B cell (primary cell): ENCODE results near the gene APBA2. TPM values are rescaled to one million over a fixed set of nuclear protein-coding genes. Genes with fewer than 3 reads are reported as not detected.

Source experiments
- ATAC-seq: fragments of 200-7000 bp; cut with Tn5 transposase; one replicate; pipeline ENCODE4 v1.10.0; 2021; ENCODE audit warnings: low read depth, mild to moderate bottlenecking, moderate number of reproducible peaks, moderate library complexity
- CTCF ChIA-PET: fragments of 350-600 bp; sonication (Branson Sonifier 250); formaldehyde crosslinking; loops from one replicate; lab custom pipeline; 2021; ENCODE audit warnings: antibody characterized with exemption, inconsistent platforms; lab: Charles Lee
- POLR2A ChIA-PET: fragments of 350-600 bp; sonication (Branson Sonifier 250); formaldehyde crosslinking; loops from one replicate; lab custom pipeline; 2021; ENCODE audit warnings: antibody characterized with exemption; lab: Charles Lee
- DNase-seq: peaks from one replicate; pipeline ENCODE4 v3.0.0; 2013
- H2AFZ ChIP-seq: 2 replicates; pipeline ENCODE4 v1.6.1; 2012; ENCODE audit warnings: mild to moderate bottlenecking, low read depth, low read length; ENCODE audit not compliant: insufficient read depth, poor library complexity, severe bottlenecking
- H3K27ac ChIP-seq, 2 donors: 1 replicate in 1 of 2; 2 replicates in 1 of 2; pipeline ENCODE4 v1.5.1; 2012 to 2013; ENCODE audit warnings: low read length in 2 of 2, mild to moderate bottlenecking in 2 of 2, moderate library complexity in 1 of 2
- H3K27me3 ChIP-seq, 4 experiments: fragments of 200-600 bp in 1 of 4; sonication (generic) in 1 of 4; replicated peaks in 1 of 4; 1 replicate in 2 of 4; 2 replicates in 2 of 4; pipeline versions ENCODE4 v1.6.1 to v1.7.0; 2013 to 2016; ENCODE audit warnings: low read length in 3 of 4, mild to moderate bottlenecking in 2 of 4, mixed read lengths in 1 of 4, moderate library complexity in 1 of 4; ENCODE audit not compliant: insufficient read depth in 4 of 4, control insufficient read depth in 3 of 4; ENCODE audit errors: control extremely low read depth in 1 of 4
- H3K36me3 ChIP-seq, 2 experiments: replicated peaks in 1 of 2; 1 replicate in 1 of 2; 2 replicates in 1 of 2; pipeline versions ENCODE4 v1.6.1 to v1.7.1; 2013; ENCODE audit warnings: low read length in 1 of 2; ENCODE audit not compliant: insufficient read depth in 2 of 2, control insufficient read depth in 1 of 2; ENCODE audit errors: control extremely low read depth in 1 of 2, extremely low read depth in 1 of 2
- H3K4me1 ChIP-seq, 2 donors: fragments of 200-600 bp in 1 of 2; sonication (generic) in 1 of 2; 1 replicate in 1 of 2; 2 replicates in 1 of 2; pipeline versions ENCODE4 v1.5.1 to v1.6.1; 2013 to 2017; ENCODE audit warnings: low read length in 2 of 2; ENCODE audit not compliant: control insufficient read depth in 2 of 2, insufficient read depth in 2 of 2
- H3K4me2 ChIP-seq: replicated peaks from 2 replicates; pipeline ENCODE3; 2012; ENCODE audit warnings: mild to moderate bottlenecking, low read depth, low read length; ENCODE audit not compliant: poor library complexity, severe bottlenecking
- H3K4me3 ChIP-seq, 5 experiments: fragments of 200-600 bp in 1 of 5; sonication (generic) in 1 of 5; 1 replicate in 3 of 5; 2 replicates in 2 of 5; pipeline versions ENCODE4 v1.5.1 to v1.7.0; 2011 to 2016; ENCODE audit warnings: low read length in 4 of 5, mild to moderate bottlenecking in 4 of 5, low read depth in 2 of 5, control low read depth in 1 of 5, moderate library complexity in 1 of 5; ENCODE audit not compliant: insufficient read depth in 1 of 5; ENCODE audit errors: control extremely low read depth in 1 of 5, extremely low read depth in 1 of 5
- H3K79me2 ChIP-seq: fragments of 200-600 bp; sonication (generic); one replicate; pipeline ENCODE4 v1.6.0; 2016; ENCODE audit warnings: low read length; ENCODE audit not compliant: control insufficient read depth, insufficient read depth
- H3K9ac ChIP-seq: fragments of 200-600 bp; sonication (generic); 2 replicates; pipeline ENCODE4 v1.6.1; 2017; ENCODE audit warnings: mild to moderate bottlenecking, low read length, moderate library complexity
- H3K9me3 ChIP-seq, 3 donors: one replicate each; pipeline versions ENCODE4 v1.6.1 to v1.7.1; 2013; ENCODE audit warnings: low read length in 2 of 3; ENCODE audit not compliant: control insufficient read depth in 2 of 3, insufficient read depth in 1 of 3; ENCODE audit errors: control extremely low read depth in 1 of 3
- H4K20me1 ChIP-seq: 2 replicates; pipeline ENCODE4 v1.6.0; 2012; ENCODE audit warnings: mild to moderate bottlenecking, low read length; ENCODE audit not compliant: insufficient read depth, control insufficient read depth, poor library complexity, severe bottlenecking
- H3K27ac Mint-ChIP-seq: one replicate; pipeline ENCODE4 v1.8.0; 2021; ENCODE audit warnings: mixed read lengths
- H3K27me3 Mint-ChIP-seq: one replicate; pipeline ENCODE4 v1.8.0; 2021; ENCODE audit warnings: mixed read lengths
- H3K4me1 Mint-ChIP-seq: one replicate; pipeline ENCODE4 v1.8.0; 2021; ENCODE audit warnings: mixed read lengths
- H3K4me3 Mint-ChIP-seq: one replicate; pipeline ENCODE4 v1.8.0; 2021; ENCODE audit warnings: mixed read lengths
- H3K9me3 Mint-ChIP-seq: one replicate; pipeline ENCODE4 v1.8.0; 2022; ENCODE audit warnings: mixed read lengths; ENCODE audit not compliant: insufficient read depth
- CTCF ChIP-seq: fragments of 200-600 bp; IDR thresholded peaks from one replicate; pipeline ENCODE4 v1.8.0; 2022; ENCODE audit warnings: antibody characterized with exemption, mild to moderate bottlenecking
- EZH2 ChIP-seq: IDR thresholded peaks from 2 replicates; pipeline ENCODE4 v1.6.1; 2012; ENCODE audit warnings: borderline replicate concordance, low read depth, mild to moderate bottlenecking, moderate library complexity, low read length; ENCODE audit not compliant: insufficient read depth, poor library complexity, severe bottlenecking
- WGBS: methylation state at CpG from one replicate; pipeline ENCODE4 v1.1.5; 2013; ENCODE audit warnings: missing lambda C conversion rate; ENCODE audit not compliant: insufficient coverage; 5-methylcytosine and 5-hydroxymethylcytosine counted together
- intact Hi-C: fragments of 100-400 bp; cut with micrococcal nuclease; formaldehyde crosslinking; loops from one replicate; pipeline ENCODE4 v1.10.0; 2022
- polyA plus RNA-seq: library from polyadenylated mRNA; depleted of rRNA; stranded (reverse); fragments of >200 nt; gene quantifications from 2 replicates; pipeline ENCODE4 v1.2.3, GENCODE V29; 2012
- total RNA-seq, 2 donors: library from RNA; stranded (reverse); fragments of 120-200 nt in 1 of 2; gene quantifications; 1 replicate in 1 of 2; 2 replicates in 1 of 2; pipeline versions ENCODE4 v1.2.3 to v1.2.4, GENCODE V29; 2013 to 2022

APBA2 gene
- total and polyA plus RNA-seq, 2 donors (not counting 1 experiment from before 2014, with no cell fraction given), result 0.19 TPM; not detected in 1

GRCh38 chr15:29142129-29142747 is 256.5 kb downstream of the APBA2 start:
- H3K4me1 ChIP-seq, result peaks cover 0 to 4% of the 10 kb centered on the region in 2 donors
- H3K79me2 ChIP-seq, result no peaks in the 10 kb centered on the region
- WGBS, result 88% methylated on average over 7 of the region's 8 CpGs
- no peaks in the 10 kb centered on the region for H3K9me3 ChIP-seq
- no peak overlapping the region for H3K4me3 Mint-ChIP-seq
- POLR2A ChIA-PET, result no interaction called here
- no peak overlapping the region for H3K9ac ChIP-seq
- CTCF ChIA-PET, result no interaction called here
- H3K9me3 Mint-ChIP-seq, result no peaks in the 10 kb centered on the region
- peaks cover 35% of the 10 kb centered on the region for H3K27me3 Mint-ChIP-seq
- H3K36me3 ChIP-seq, result no peaks in the 10 kb centered on the region
- no peak for TF ChIP-seq EZH2
- TF ChIP-seq CTCF, result no peak
- intact Hi-C loops, result no loop called here
- H3K4me3 ChIP-seq, result no peak overlapping the region
- peaks cover 2% of the 10 kb centered on the region for H3K4me1 Mint-ChIP-seq
- no peak overlapping the region for H3K27ac Mint-ChIP-seq
- no peaks in the 10 kb centered on the region for H4K20me1 ChIP-seq
- DNase-seq (no peak), ATAC-seq (no peak)
- peaks cover 0 to 10% (median 0%) of the 10 kb centered on the region in 4 experiments for H3K27me3 ChIP-seq
- H2AFZ ChIP-seq, result no peak overlapping the region
- H3K4me2 ChIP-seq, result no peak overlapping the region
- H3K27ac ChIP-seq, result no peak overlapping the region

- intact Hi-C loops, result no loop called here
- DNase-seq, result no peak
- Mint-ChIP-seq H3K27me3 (peaks cover 33% of the 10 kb centered on the region), H3K4me3 (no peak overlapping the region), H3K4me1 (peaks cover 2% of the 10 kb centered on the region), H3K27ac (no peak overlapping the region), H3K9me3 (no peaks in the 10 kb centered on the region)
- ChIA-PET POLR2A (no interaction called here), CTCF (no interaction called here)
- no peak overlapping the region for H2AFZ ChIP-seq
- no peaks in the 10 kb centered on the region for H3K79me2 ChIP-seq
- TF ChIP-seq EZH2, result no peak
- no peak for TF ChIP-seq CTCF
- no peak overlapping the region for H3K4me2 ChIP-seq
- 100% methylated on average over 1 of the region's 5 CpGs for WGBS
- no peak for ATAC-seq
- no peak overlapping the region for H3K9ac ChIP-seq
- H3K36me3 ChIP-seq, result no peaks in the 10 kb centered on the region
- peaks cover 0 to 4% of the 10 kb centered on the region in 2 donors for H3K4me1 ChIP-seq
- H3K27ac ChIP-seq, result no peak overlapping the region
- H3K9me3 ChIP-seq, result no peaks in the 10 kb centered on the region
- H4K20me1 ChIP-seq, result no peaks in the 10 kb centered on the region
- peaks cover 0 to 10% (median 0%) of the 10 kb centered on the region in 4 experiments for H3K27me3 ChIP-seq
- H3K4me3 ChIP-seq, result no peak overlapping the region
Observed at GRCh38 chr15:29143293-29143692, 257.5 kb downstream of the APBA2 start.
